HL-60 (cell line): ENCODE data around the gene PNMA1.

Experiments used
- DNase-seq, 2 experiments: peaks; one replicate each; pipeline ENCODE4 v3.0.0-alpha.2; 2010 to 2020; ENCODE audit warnings: low read depth in 1 of 2, low spot score in 1 of 2
- H3K27ac ChIP-seq: fragments of 250-450 bp; sonication (Bioruptor Pico); replicated peaks from 2 replicates; pipeline ENCODE4 v1.5.1; 2020; ENCODE audit warnings: mild to moderate bottlenecking, moderate library complexity
- H3K27me3 ChIP-seq: fragments of 250-450 bp; sonication (Bioruptor Pico); 2 replicates; pipeline ENCODE4 v1.5.1; 2021; ENCODE audit warnings: mild to moderate bottlenecking, moderate library complexity; ENCODE audit not compliant: insufficient read depth, poor library complexity, severe bottlenecking
- H3K4me3 ChIP-seq: replicated peaks from 2 replicates; pipeline ENCODE4 v1.5.1; 2011; ENCODE audit warnings: mild to moderate bottlenecking, control low read depth, low read length; ENCODE audit not compliant: insufficient read depth
- CTCF ChIP-seq: IDR thresholded peaks from one replicate; pipeline ENCODE4 v1.5.1; 2011; ENCODE audit warnings: low read length, control low read depth, inconsistent platforms; ENCODE audit not compliant: insufficient read depth
- GABPA ChIP-seq: IDR thresholded peaks from 2 replicates; pipeline ENCODE4 v1.6.1; 2012; ENCODE audit warnings: low read depth
- POLR2AphosphoS5 ChIP-seq: IDR thresholded peaks from 2 replicates; pipeline ENCODE4 v1.6.1; 2012; ENCODE audit warnings: low read depth
- REST ChIP-seq: IDR thresholded peaks from 2 replicates; pipeline ENCODE4 v1.6.1; 2012; ENCODE audit warnings: low read depth; ENCODE audit not compliant: insufficient replicate concordance
- SPI1 ChIP-seq: IDR thresholded peaks from 2 replicates; pipeline ENCODE4 v1.6.1; 2012; ENCODE audit warnings: low read depth, mild to moderate bottlenecking, borderline replicate concordance

The PNMA1 gene

DNA sequence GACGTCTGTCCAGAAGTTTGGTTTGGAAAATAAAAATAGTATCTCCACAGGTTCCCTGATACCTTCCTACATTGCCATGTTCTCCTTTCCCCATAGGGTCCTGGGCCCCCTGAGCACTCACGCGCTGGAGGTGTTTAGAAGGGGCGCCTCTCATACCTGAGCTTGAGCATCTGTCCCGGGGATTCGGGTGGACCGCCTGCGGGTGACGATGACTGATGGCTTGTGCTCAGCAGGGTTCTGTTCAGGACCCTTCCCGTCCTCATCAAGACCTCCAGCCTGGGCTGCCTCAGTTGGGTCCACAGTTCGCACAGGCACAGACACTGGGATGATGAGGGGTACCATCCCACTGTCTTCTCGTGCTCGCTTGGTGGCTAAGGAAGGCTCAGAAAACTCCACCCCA, 22.7 kb upstream of the PNMA1 start:
- DNase-seq: no peak
- Histone ChIP-seq H3K4me3 (no peak overlapping the region), H3K27ac (no peak overlapping the region), H3K27me3 (no peaks in the 10 kb centered on the region)
- TF ChIP-seq SPI1 (no peak), GABPA (no peak), CTCF (no peak), REST (no peak), POLR2AphosphoS5 (no peak)

DNA sequence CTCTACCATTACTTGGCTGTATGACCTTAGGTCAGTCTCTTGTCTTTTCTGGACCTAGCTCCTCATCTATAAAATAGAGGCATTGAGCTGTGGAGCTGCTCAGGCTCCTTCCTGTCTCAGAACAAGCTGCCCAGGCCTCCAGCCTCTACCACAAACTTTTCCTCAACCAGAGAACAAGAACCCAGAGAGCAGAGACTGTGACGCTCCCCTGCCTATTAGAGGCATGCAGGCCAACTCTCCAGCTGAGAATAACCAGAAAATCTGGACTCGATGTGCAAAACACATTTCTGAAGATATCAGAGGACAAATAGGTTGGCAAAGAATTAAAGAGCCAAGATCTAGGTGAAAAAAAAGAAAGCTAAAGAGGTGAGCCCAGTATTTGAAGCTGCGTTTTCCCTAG, 17.8 kb upstream of the PNMA1 start:
- H3K27ac ChIP-seq: no peak overlapping the region
- TF ChIP-seq GABPA: no peak
- TF ChIP-seq POLR2AphosphoS5: no peak
- TF ChIP-seq REST: no peak
- no peak for TF ChIP-seq CTCF
- H3K27me3 ChIP-seq: no peaks in the 10 kb centered on the region
- no peak for DNase-seq
- no peak overlapping the region for H3K4me3 ChIP-seq

- H3K27ac ChIP-seq: no peak overlapping the region
- TF ChIP-seq GABPA (no peak), SPI1 (no peak), CTCF (no peak), REST (no peak)
- no peak for DNase-seq
- H3K27me3 ChIP-seq: no peaks in the 10 kb centered on the region
- no peak overlapping the region for H3K4me3 ChIP-seq
These were observed 16.9 kb upstream of the PNMA1 start for GRCh38 chr14:73731111-73731510.
